Mesendoderm (in vitro differentiated cells): ENCODE results near the gene LRIG2.
"Not testable (repeated sequence)": the region's sequence is repeated elsewhere in the genome, so short reads cannot be mapped to it uniquely, and the experiment has no call there.

Source experiments
- DNase-seq: peaks from one replicate; pipeline ENCODE4 v3.0.0; 2013
- H2AK5ac ChIP-seq: 2 replicates; pipeline ENCODE4 v1.6.1; 2013; ENCODE audit warnings: low read length, inconsistent platforms
- H2BK120ac ChIP-seq: 2 replicates; pipeline ENCODE4 v1.6.1; 2013; ENCODE audit warnings: low read depth, mild to moderate bottlenecking, low read length, moderate library complexity, mixed read lengths
- H2BK15ac ChIP-seq: replicated peaks from 2 replicates; pipeline ENCODE4 v1.6.1; 2013; ENCODE audit warnings: low read depth, mild to moderate bottlenecking, moderate library complexity
- H2BK5ac ChIP-seq: 2 replicates; pipeline ENCODE4 v1.6.1; 2013; ENCODE audit warnings: low read length, inconsistent platforms
- H3K18ac ChIP-seq: 2 replicates; pipeline ENCODE4 v1.6.1; 2013; ENCODE audit warnings: mild to moderate bottlenecking, low read length, mixed read lengths
- H3K23ac ChIP-seq: one replicate; pipeline ENCODE4 v1.6.1; 2013; ENCODE audit warnings: low read length
- H3K27ac ChIP-seq: 2 replicates; pipeline ENCODE4 v1.5.1; 2013; ENCODE audit warnings: low read depth, mild to moderate bottlenecking, inconsistent platforms, low read length, moderate library complexity
- H3K27me3 ChIP-seq: 2 replicates; pipeline ENCODE4 v1.6.1; 2013; ENCODE audit warnings: low read length, control low read depth, mild to moderate bottlenecking, inconsistent platforms; ENCODE audit not compliant: insufficient read depth, poor library complexity
- H3K36me3 ChIP-seq: 2 replicates; pipeline ENCODE4 v1.6.1; 2013; ENCODE audit warnings: low read length, inconsistent platforms; ENCODE audit not compliant: control insufficient read depth, insufficient read depth
- H3K4ac ChIP-seq: one replicate; pipeline ENCODE4 v1.6.1; 2013; ENCODE audit warnings: low read depth, mild to moderate bottlenecking, low read length, moderate library complexity
- H3K4me1 ChIP-seq: 2 replicates; pipeline ENCODE4 v1.6.1; 2013; ENCODE audit warnings: low read depth, low read length, inconsistent platforms; ENCODE audit not compliant: control insufficient read depth
- H3K4me2 ChIP-seq: 2 replicates; pipeline ENCODE4 v1.6.1; 2013; ENCODE audit warnings: low read length
- H3K4me3 ChIP-seq: 2 replicates; pipeline ENCODE4 v1.5.1; 2013; ENCODE audit warnings: mild to moderate bottlenecking, low read length
- H3K56ac ChIP-seq: one replicate; pipeline ENCODE4 v1.6.1; 2013; ENCODE audit warnings: low read length
- H3K79me1 ChIP-seq: 2 replicates; pipeline ENCODE4 v1.6.1; 2013; ENCODE audit warnings: low read length, inconsistent platforms
- H3K79me2 ChIP-seq: 2 replicates; pipeline ENCODE4 v1.6.1; 2013; ENCODE audit warnings: mild to moderate bottlenecking, low read length; ENCODE audit not compliant: control insufficient read depth, insufficient read depth
- H3K9ac ChIP-seq: 2 replicates; pipeline ENCODE4 v1.6.1; 2013; ENCODE audit warnings: low read length, inconsistent platforms
- H4K5ac ChIP-seq: one replicate; pipeline ENCODE4 v1.6.1; 2013; ENCODE audit warnings: low read length
- H4K8ac ChIP-seq: one replicate; pipeline ENCODE4 v1.6.1; 2013; ENCODE audit warnings: low read depth, mild to moderate bottlenecking, control low read depth, low read length, moderate library complexity
- WGBS: extraction: QIAGEN DNeasy Blood & Tissue Kit; methylation state at CpG from one replicate; pipeline ENCODE4 v1.1.7; 2013; ENCODE audit warnings: low lambda C conversion rate, missing lambda C conversion rate; ENCODE audit not compliant: insufficient coverage; ENCODE audit errors: extremely low coverage; 5-methylcytosine and 5-hydroxymethylcytosine counted together

The LRIG2 gene

GRCh38 chr1:113072141-113072756, 749 bp upstream of the LRIG2 start:
- no peak overlapping the region for H2BK120ac ChIP-seq
- H3K36me3 ChIP-seq: no peaks in the 10 kb centered on the region
- H3K4me3 ChIP-seq: no peak overlapping the region
- H4K5ac ChIP-seq: no peak overlapping the region
- H3K56ac ChIP-seq: peak overlapping the region; percentile 57
- no peak overlapping the region for H2BK15ac ChIP-seq
- H4K8ac ChIP-seq: no peak overlapping the region
- H3K4me2 ChIP-seq: peak overlapping the region; percentile 8
- no peaks in the 10 kb centered on the region for H3K27me3 ChIP-seq
- DNase-seq: peak; percentile 65
- peaks cover 2% of the 10 kb centered on the region for H3K79me1 ChIP-seq
- H2AK5ac ChIP-seq: no peak overlapping the region
- no peak overlapping the region for H2BK5ac ChIP-seq
- no peak overlapping the region for H3K23ac ChIP-seq
- H3K79me2 ChIP-seq: peaks cover 24% of the 10 kb centered on the region
- H3K27ac ChIP-seq: peak overlapping the region; percentile 10
- H3K4ac ChIP-seq: no peak overlapping the region
- H3K18ac ChIP-seq: no peak overlapping the region
- peak overlapping the region; percentile 11 for H3K9ac ChIP-seq
- no CpG with 5 or more reads among the region's 6 CpGs for WGBS
- H3K4me1 ChIP-seq: peaks cover 2% of the 10 kb centered on the region

GRCh38 chr1:113073479-113073950, 517 bp downstream of the LRIG2 start:
- Histone ChIP-seq H3K9ac (peak overlapping the region; percentile 74), H3K4ac (peak overlapping the region; percentile 20), H3K79me1 (peaks cover 2% of the 10 kb centered on the region), H3K27me3 (no peaks in the 10 kb centered on the region), H4K5ac (no peak overlapping the region), H2BK5ac (peak overlapping the region; percentile 21), H2BK15ac (no peak overlapping the region), H4K8ac (no peak overlapping the region), H3K18ac (peak overlapping the region; percentile 11), H2BK120ac (no peak overlapping the region), H3K56ac (peak overlapping the region; percentile 87), H3K79me2 (peaks cover 24% of the 10 kb centered on the region), H3K4me3 (peak overlapping the region; percentile 73), H3K4me1 (peaks cover 2% of the 10 kb centered on the region), H3K27ac (peak overlapping the region; percentile 94), H2AK5ac (no peak overlapping the region), H3K36me3 (no peaks in the 10 kb centered on the region), H3K4me2 (peak overlapping the region; percentile 76), H3K23ac (peak overlapping the region; percentile 90)
- WGBS: no CpG with 5 or more reads among the region's 22 CpGs
- DNase-seq: peak; percentile 91

GRCh38 chr1:113074237-113074636, 1.2 kb downstream of the LRIG2 start:
- WGBS: no CpG with 5 or more reads among the region's 6 CpGs
- no peak overlapping the region for H2BK15ac ChIP-seq
- H3K4me1 ChIP-seq: peaks cover 2% of the 10 kb centered on the region
- no peaks in the 10 kb centered on the region for H3K36me3 ChIP-seq
- DNase-seq: peak; percentile 15
- H3K27me3 ChIP-seq: no peaks in the 10 kb centered on the region
- no peak overlapping the region for H3K18ac ChIP-seq
- H3K27ac ChIP-seq: no peak overlapping the region
- H3K23ac ChIP-seq: no peak overlapping the region
- H2BK120ac ChIP-seq: no peak overlapping the region
- H3K4ac ChIP-seq: no peak overlapping the region
- no peak overlapping the region for H2BK5ac ChIP-seq
- H3K9ac ChIP-seq: peak overlapping the region; percentile 74
- peak overlapping the region; percentile 87 for H3K56ac ChIP-seq
- peak overlapping the region; percentile 76 for H3K4me2 ChIP-seq
- H2AK5ac ChIP-seq: no peak overlapping the region
- H4K5ac ChIP-seq: no peak overlapping the region
- no peak overlapping the region for H4K8ac ChIP-seq
- peaks cover 27% of the 10 kb centered on the region for H3K79me2 ChIP-seq
- H3K4me3 ChIP-seq: peak overlapping the region; percentile 73
- H3K79me1 ChIP-seq: peaks cover 2% of the 10 kb centered on the region

- not testable (repeated sequence) for H3K4me1 ChIP-seq
Measured at GRCh38 chr1:113077978-113078377, 5.0 kb downstream of the LRIG2 start.

GRCh38 chr1:113086541-113086940, 13.5 kb downstream of the LRIG2 start:
- H3K79me1 ChIP-seq: peaks cover 3% of the 10 kb centered on the region
- H3K4me1 ChIP-seq: no peaks in the 10 kb centered on the region
- no peak overlapping the region for H2AK5ac ChIP-seq
- no peak overlapping the region for H2BK5ac ChIP-seq
- no CpG with 5 or more reads among the region's 2 CpGs for WGBS
- H3K36me3 ChIP-seq: no peaks in the 10 kb centered on the region
- H3K18ac ChIP-seq: no peak overlapping the region
- H2BK15ac ChIP-seq: no peak overlapping the region
- H3K9ac ChIP-seq: no peak overlapping the region
- H3K4ac ChIP-seq: no peak overlapping the region
- no peak overlapping the region for H3K27ac ChIP-seq
- no peak overlapping the region for H3K56ac ChIP-seq
- no peak overlapping the region for H3K4me3 ChIP-seq
- no peak overlapping the region for H3K23ac ChIP-seq
- peaks cover 14% of the 10 kb centered on the region for H3K79me2 ChIP-seq
- DNase-seq: no peak
- no peak overlapping the region for H4K8ac ChIP-seq
- H3K27me3 ChIP-seq: no peaks in the 10 kb centered on the region
- no peak overlapping the region for H3K4me2 ChIP-seq
- no peak overlapping the region for H2BK120ac ChIP-seq
- no peak overlapping the region for H4K5ac ChIP-seq

More at GRCh38 chr1:113077978-113078377, 5.0 kb downstream of the LRIG2 start:
- not testable (repeated sequence) for H3K79me1 ChIP-seq, H3K56ac ChIP-seq, H3K9ac ChIP-seq, DNase-seq, H3K27me3 ChIP-seq, H3K27ac ChIP-seq, H3K4me3 ChIP-seq, H2AK5ac ChIP-seq, H3K36me3 ChIP-seq, H3K18ac ChIP-seq, H3K4ac ChIP-seq, H2BK15ac ChIP-seq, H4K8ac ChIP-seq, H2BK120ac ChIP-seq, H3K23ac ChIP-seq, H2BK5ac ChIP-seq, H4K5ac ChIP-seq, H3K4me2 ChIP-seq
- WGBS: no CpG with 5 or more reads among the region's 2 CpGs
- peaks cover 29% of the 10 kb centered on the region for H3K79me2 ChIP-seq

- no peaks in the 10 kb centered on the region for H3K4me1 ChIP-seq
- no peaks in the 10 kb centered on the region for H3K27me3 ChIP-seq
- H3K4ac ChIP-seq: no peak overlapping the region
- DNase-seq: no peak
- no peak overlapping the region for H2BK120ac ChIP-seq
- no peak overlapping the region for H3K4me3 ChIP-seq
- H3K23ac ChIP-seq: no peak overlapping the region
- H3K56ac ChIP-seq: no peak overlapping the region
- no peak overlapping the region for H3K9ac ChIP-seq
- H2BK5ac ChIP-seq: no peak overlapping the region
- H2BK15ac ChIP-seq: no peak overlapping the region
- H3K27ac ChIP-seq: no peak overlapping the region
- no peak overlapping the region for H3K4me2 ChIP-seq
- H3K18ac ChIP-seq: no peak overlapping the region
- no peaks in the 10 kb centered on the region for H3K36me3 ChIP-seq
- peaks cover 10% of the 10 kb centered on the region for H3K79me2 ChIP-seq
- H3K79me1 ChIP-seq: peaks cover 3% of the 10 kb centered on the region
- H4K8ac ChIP-seq: no peak overlapping the region
- H2AK5ac ChIP-seq: no peak overlapping the region
- no peak overlapping the region for H4K5ac ChIP-seq
- no CpG with 5 or more reads among the region's 1 CpG for WGBS
Measured at GRCh38 chr1:113088972-113089371, 16.0 kb downstream of the LRIG2 start.
